Stimulated activated CD4-positive, alpha-beta T cell treated with anti-CD3 and anti-CD28 coated beads, TNF-alpha, amount 100 ng/mL, for 48 hours (primary cell): ENCODE data around the gene PANK2.
"Not testable (repeated sequence)": the region's sequence is repeated elsewhere in the genome, so short reads cannot be mapped to it uniquely, and the experiment has no call there.

Source experiments
- DNase-seq, 3 donors: peaks; one replicate each; pipeline ENCODE4 v3.0.0-alpha.2; 2020; ENCODE audit warnings: low read depth in 3 of 3

PANK2 gene

DNA sequence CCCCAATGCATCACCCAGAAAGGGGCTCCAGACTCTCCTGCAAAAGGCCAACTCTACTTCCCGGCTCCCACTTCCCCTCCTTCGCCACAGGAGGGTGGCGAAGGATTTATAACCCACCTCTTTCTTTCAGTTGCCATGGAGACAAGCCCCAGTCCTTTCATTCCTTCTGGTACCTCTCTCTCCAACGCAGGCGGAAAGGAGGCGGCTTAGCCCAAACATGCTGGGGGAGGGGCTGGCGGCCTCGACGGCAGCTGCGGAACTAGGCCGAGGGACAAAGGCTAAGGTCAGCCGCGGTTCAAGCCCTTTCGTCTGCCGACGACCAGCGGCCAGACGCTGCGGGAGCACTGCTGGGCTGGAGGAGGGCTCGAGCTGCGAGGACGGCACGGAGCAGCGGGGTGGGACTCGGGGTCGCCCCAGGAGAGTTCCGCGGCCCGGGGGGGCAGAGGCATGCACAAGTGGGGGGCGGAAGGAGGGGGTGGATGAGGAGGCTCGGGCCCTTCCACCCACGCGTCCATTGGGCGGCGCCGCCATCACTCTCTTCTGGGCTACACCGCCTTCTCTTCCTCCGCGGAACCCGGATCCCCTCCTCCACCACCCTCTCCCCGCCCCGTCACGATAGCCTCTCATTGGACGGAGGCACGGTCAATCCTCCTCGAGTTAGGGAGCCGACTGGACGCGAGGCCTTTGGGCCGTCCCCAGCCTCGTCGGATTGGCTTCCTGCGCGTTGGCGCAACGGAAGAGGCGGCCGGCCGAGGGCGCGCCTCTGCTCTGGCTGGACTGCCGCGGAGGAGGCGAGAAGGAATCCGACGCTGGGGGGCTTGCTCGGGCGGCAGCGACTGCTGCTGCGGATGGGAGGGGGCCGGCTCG, at the start of gene PANK2:
PANK2 (plus strand) TSS at position 766 of the 867 bp plus-strand sequence.
- DNase-seq, result peak; percentile 92 to 96 (median 94)

DNA sequence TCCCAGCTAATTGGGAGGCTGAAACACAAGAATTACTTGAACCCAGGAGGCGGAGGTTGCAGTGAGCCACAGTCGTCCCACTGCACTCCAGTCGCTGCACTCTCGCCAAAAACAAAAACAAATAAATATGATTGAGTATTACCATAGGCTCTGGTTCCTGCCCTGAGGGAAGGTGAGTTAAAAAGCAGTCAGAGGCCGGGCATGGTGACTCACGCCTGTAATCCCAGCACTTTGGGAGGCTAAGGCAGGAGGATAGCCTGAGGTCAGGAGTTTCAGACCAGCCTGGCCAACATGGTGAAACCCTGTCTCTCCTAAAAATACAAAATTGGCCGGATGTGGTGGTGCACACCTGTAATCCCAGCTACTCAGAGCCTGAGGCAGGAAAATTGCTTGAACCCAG, 49.0 kb upstream of the PANK2 start:
- not testable (repeated sequence) for DNase-seq

DNA sequence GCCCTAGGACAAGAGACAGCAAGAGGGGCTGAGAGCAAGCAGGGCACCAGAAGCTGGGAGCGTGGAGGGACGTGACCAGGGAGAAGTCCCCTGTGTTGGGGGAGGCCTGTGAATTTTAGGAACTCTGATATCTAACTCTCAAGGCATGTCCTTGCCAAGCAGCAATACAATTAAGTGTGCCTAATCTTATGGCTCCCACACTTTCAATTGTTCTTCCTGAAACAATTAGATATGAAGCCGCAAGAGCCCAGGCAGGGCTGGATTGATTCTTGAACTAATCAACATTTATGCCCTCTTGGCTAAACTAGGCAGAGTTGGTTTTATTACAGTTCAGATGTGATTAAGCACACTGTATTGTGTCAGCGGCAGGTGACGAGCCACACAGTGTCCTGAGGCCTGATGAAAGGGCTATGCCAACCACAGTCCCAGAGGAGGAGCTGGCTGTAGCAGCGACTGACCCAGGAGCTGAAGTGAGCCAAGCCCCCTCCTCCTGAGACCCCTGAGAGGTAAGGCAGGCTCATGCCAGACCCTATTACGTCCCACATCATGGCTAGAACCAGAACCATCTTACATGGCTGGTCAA, 46.7 kb upstream of the PANK2 start:
- DNase-seq, result no peak

DNA sequence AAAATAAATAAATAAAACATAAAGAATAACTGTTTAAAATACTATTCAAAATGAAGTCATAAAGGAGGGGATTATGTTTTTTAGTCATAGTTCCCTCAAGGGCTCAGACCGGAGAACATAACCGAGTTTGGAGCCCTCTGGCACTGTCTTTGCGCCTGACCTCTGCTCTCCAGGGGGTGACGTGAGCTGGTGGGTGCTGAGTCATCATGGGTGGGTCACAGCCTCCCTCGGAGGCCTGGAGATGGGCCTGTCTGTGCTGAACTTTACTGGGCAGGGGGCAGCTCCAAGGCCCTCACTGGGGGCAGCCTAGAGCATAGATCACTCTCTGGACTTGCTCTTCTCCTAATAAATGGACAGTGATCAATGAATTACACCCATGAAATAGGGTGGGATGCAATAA, 45.7 kb upstream of the PANK2 start:
- DNase-seq, result no peak

DNA sequence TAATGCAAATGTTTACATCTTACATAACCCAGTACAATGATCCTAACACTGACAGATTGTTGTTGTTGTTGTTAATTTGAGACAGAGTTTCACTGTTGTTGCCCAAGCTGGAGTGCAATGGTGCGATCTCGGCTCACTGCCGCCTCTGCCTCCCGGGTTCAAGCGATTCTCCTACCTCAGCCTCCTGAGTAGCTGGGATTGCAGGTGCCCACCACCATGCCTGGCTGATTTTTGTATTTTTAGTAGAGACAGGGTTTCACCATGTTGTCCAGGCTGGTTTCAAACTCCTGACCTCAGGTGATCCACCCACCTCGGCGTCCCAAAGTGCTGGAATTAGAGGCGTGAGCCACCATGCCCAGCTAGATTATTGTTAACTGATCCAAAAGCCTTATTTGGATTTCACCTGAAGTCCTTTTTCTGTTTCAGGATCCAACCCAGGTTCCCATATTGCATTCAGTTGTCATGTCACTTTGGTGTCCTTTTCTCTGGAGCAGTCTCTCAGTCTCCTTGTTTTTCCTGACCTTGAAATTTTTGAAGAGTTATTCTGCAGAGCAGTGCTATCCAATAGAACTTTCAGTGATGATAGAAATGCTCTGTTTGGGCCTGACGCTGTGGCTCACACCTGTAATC, 45.1 kb upstream of the PANK2 start:
- not testable (repeated sequence) for DNase-seq

DNA sequence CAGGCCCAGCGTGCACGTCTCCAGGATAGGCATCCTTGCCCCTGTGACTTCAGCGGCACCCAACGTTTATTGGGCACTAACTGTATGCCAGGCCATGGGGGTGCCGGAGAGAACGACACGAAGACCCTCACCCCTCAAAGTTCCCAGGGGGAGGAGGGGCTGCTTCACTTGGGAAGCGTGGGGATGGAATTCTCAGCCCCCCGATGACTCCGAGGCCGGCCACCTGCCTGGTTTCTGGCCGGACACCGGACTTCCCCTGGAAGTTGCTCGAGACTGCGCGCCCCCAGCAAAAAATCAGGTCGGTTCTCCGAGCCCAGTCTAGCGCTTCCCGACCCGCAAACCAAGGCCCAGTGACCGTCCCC, 42.8 kb upstream of the PANK2 start:
- DNase-seq, result peak in 1 of 3 donors; percentile 29

DNA sequence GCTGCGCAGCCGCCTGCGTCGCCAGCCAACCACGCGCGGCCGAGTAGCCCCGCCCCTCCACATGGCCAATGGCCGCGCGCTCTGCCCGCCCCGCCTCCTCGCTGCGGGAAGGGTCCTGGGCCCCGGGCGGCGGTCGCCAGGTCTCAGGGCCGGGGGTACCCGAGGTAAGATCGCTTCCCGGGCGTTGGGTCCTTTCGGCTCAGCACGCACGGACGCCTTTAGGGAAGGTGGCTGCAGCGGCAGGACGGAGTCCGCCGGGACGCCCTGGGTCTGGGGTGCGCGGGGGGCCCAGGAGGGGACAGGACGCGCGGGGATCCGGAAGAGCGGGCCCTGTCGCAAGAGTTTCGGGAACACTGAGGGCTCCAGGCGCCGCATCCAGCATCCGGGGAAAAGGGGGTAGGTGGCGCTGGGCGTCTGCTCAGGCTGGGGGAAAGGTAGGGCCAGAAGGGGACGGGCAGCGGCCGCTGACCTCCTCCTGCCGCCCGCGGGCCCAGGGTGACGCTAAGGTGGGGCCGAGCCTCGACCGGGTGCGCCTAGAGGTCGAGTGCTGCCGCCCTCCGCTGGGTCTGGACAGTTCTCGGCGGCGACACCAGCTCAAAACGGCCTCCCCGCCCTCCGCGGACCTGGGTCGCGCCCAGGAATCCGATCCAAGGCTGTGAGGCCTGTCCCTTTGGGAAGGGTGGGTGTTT, 42.3 kb upstream of the PANK2 start, which contains the start of gene MAVS:
MAVS (plus strand) TSS at position 95 of the 689 bp plus-strand sequence. CDS start 7,791 bp downstream, outside the sequence.
- DNase-seq, result peak; percentile 66 to 89 (median 74)

DNA sequence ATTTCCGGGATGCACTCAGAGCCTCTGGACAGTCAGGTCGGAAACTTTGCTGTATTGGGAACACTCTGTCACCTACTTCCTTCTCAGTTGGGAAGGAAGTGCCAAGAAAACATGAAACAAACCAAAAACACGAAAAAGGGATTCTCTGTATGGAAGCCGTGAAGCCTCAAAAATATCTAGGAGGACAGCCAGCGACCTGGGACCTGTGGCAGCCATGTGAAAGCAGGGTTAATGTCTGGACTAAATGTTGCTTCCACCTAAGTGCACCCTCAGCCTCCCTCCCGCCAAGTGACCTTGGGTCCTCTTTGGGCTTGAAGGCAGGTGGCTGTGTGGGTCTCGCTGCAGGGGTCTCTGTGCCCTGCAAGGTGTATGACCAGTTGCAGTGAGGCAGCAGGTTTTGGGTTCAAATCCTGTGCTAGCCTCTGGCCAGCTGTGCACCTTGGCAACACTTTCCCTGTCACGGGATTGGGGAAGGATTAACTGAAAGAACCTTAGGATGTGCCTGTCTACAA, 41.7 kb upstream of the PANK2 start:
- no peak for DNase-seq

DNA sequence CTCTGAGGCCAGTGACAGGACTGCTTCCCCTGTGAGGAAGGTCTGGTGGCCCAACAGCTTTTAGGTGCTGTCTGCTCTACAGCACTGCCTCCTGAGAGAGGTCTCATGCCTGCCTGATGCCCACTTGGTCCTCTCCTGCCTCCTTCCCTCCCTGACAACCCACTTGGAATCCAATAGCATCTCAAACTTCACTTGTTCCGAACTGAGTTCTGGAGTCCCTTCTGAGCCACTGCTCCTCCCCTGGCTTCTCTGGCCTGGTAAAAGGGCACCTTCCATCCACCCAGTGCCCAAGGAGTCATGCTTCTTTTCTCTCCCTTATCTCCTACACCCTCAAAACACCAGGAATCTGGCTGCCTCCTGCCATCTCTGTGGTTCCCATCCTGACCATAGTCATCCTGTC, 40.6 kb upstream of the PANK2 start:
- DNase-seq, result no peak

DNA sequence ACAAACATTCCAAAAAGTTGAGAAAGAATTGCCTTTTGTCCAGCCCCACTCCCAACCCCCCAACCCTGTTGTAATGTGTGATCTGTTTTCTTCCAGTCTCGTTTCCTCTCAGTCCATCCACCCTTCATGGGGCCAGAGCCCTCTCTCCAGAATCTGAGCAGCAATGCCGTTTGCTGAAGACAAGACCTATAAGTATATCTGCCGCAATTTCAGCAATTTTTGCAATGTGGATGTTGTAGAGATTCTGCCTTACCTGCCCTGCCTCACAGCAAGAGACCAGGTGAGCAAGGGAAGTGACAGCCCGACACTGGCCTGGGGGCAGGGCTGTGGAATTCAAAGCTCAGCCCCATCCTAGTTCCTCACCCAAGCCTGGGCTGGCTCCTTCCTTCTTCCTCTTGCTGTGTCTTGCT, 34.7 kb upstream of the PANK2 start:
- DNase-seq, result no peak

DNA sequence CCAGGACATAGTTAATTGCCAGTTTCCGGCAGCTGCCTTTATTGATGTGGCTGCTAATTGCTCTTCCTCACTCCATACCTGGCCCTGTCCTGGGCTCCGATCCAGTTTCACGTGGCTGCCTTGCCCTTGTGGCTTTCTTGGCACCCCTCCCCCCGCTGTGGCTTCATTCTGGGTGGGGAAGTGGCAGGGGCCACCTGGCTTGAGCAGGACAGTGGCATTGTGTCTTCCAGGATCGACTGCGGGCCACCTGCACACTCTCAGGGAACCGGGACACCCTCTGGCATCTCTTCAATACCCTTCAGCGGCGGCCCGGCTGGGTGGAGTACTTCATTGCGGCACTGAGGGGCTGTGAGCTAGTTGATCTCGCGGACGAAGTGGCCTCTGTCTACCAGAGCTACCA, 31.8 kb upstream of the PANK2 start:
- no peak for DNase-seq

DNA sequence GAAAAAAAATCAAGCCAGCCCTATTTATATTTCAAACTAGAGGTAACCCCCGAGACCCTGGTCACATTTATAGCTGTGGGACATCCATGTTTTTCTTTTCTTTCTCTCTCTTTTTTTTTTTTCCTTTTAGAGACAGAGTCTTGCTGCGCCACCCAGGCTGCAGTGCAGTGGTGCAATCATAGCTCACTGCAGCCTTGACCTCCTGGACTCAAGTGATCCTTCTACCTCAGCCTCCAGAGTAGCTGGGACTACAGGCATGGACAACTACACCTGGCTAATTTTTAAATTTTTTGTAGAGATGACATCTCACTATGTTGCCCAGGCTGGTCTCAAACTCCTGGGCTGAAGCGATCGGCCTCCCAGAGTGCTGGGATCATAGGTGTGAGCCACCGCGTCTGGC, 30.5 kb upstream of the PANK2 start:
- DNase-seq, result no peak

DNA sequence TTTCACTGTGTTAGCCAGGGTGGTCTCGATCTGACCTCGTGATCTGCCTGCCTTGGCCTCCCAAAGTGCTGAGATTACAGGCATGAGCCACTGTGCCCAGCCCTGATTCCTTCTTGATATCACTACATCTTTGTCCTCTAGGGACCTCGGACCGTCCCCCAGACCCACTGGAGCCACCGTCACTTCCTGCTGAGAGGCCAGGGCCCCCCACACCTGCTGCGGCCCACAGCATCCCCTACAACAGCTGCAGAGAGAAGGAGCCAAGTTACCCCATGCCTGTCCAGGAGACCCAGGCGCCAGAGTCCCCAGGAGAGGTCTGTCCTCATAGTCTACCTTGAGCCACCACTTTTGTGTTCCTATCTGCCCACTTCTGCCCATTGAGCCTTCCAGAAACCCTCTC, 28.0 kb upstream of the PANK2 start:
- DNase-seq, result no peak

DNA sequence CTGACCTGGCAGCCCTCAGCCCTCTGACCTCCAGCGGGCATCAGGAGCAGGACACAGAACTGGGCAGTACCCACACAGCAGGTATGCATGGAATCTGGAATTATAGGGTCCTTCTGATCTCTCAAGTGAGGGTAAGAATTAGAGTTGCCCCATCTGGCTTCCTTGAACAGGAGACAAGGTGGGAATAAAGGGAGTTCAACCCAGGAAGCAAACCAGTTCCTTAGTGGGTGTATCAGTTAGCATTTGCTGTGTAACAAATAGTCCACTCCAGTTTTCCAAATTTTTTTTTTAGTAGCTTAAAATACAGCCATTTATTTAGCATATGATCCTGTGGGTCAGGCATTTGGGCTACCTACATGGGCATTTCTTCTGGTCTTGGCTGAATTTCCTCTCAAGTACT, 26.9 kb upstream of the PANK2 start:
- DNase-seq, result no peak

DNA sequence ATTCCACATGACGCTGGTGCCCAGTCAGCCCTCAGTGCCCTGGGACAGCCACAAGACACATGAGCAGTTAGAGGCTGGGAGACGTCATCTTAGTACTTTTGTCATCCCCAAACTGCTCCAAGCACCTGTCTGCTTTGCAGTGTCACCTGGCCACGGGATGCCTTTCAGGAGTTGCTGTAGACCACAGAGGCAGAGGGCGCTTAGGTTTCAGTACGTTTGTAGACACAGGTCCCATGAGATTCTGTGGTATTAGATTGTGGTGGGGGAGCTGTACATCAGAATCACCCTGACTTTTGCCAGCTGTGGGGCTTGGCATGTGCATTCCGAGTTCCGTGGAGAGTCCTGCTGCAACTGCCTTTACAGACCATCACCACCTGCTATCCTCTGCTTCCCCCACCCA, 25.9 kb upstream of the PANK2 start:
- no peak for DNase-seq

DNA sequence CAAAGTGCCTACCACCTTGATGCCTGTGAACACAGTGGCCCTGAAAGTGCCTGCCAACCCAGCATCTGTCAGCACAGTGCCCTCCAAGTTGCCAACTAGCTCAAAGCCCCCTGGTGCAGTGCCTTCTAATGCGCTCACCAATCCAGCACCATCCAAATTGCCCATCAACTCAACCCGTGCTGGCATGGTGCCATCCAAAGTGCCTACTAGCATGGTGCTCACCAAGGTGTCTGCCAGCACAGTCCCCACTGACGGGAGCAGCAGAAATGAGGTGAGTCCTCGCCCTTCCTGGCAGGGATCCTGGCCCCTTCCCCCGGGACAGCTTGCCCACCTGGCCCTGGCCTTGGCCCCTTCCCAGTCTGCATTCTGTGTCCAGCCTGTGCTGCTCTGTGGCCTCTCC, 24.7 kb upstream of the PANK2 start:
- DNase-seq, result no peak

DNA sequence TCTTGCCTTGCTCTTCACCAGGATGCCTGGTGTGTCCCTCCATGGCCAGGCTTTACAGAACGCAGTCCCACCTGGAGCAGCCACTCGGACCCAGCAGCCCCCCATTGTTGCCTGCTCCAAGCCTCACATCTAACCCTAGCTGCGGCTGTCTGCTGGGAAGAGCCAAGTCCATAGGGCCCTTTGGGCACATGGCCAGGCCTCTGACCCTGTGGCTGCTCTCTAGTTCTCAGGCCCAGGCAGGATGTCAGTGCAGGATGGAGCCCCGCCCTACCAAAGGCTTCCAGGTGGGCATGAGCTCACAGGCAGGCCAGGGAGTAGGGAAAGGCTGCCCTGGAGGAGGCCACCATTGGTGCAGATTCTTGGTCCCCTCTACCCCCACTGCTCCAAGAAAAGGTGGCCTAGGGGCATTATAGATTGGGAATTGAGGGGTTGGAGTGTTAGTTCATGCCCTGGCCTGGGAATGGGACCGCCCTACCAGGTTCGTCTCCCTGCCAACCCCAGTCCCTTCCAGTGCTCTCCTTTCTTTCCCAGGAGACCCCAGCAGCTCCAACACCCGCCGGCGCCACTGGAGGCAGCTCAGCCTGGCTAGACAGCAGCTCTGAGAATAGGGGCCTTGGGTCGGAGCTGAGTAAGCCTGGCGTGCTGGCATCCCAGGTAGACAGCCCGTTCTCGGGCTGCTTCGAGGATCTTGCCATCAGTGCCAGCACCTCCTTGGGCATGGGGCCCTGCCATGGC, 23.9 kb upstream of the PANK2 start:
- DNase-seq, result no peak

DNA sequence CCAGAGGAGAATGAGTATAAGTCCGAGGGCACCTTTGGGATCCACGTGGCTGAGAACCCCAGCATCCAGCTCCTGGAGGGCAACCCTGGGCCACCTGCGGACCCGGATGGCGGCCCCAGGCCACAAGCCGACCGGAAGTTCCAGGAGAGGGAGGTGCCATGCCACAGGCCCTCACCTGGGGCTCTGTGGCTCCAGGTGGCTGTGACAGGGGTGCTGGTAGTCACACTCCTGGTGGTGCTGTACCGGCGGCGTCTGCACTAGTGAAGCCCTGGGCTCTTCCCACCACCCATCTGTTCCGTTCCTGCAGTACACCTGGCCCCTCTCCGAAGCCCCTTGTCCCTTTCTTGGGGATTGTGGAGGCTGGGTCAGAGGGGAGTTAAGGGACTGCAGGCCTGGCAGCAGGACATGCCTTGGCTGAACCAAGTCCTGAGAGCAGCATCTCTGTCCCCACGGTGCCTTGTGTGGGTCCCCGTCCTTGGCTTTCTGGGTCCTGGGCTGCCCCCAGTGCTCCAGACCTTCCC, 23.2 kb upstream of the PANK2 start:
- no peak for DNase-seq

DNA sequence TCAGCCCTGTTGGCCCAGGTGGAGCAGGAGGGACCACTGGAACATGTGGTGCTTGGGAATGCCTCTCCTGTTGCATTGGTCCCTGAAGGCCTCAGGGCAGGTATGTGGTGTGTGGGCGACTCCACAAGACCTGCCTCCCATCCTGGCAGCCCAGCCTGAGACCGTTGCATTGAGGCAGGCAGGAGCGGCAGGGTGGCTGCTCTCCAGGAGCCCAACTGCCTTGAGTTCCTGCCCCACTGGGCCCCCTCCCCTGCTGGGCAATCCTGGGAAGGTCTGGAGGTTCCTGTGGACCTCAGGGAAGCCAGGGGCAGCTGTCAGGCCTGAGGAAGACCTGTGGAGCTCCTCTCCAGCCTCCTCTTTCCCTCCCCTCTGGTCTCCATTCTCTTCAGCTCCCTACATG, 22.7 kb upstream of the PANK2 start:
- DNase-seq, result no peak

DNA sequence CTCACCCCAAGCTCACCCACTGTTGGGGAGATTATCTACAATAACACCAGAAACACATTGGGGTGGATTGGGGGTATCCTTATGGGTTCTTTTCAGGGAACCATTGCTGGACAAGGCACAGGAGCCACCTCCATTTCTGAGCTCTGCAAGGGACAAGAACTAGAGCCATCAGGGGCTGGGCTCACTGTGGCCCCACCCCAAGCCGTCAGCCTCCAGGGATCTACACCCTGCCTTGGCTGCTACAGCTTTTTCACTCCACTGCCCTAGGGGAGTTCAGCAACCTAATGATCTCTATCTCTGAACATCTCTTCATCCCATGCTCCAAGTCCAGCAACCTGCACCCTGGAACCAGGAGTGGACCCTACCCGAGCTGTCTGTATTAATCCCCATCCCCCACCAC, 21.4 kb upstream of the PANK2 start:
- no peak for DNase-seq
